ENCODE measurements around the gene CHRNA9.

- TF ChIP-seq CTCF (IDR thresholded peaks at IDR 0.05): no peak
- no peak for TF ChIP-seq REST (IDR thresholded peaks at IDR 0.05; ENCODE audit: insufficient read depth in 1 of 2, low read depth in 2 of 2, low read length in 1 of 2)
- TF ChIP-seq POLR2AphosphoS5 (IDR thresholded peaks at IDR 0.05; ENCODE audit: low read depth, low read length): no peak; the same call in 1 of the 2 replicates
- no peak for TF ChIP-seq SIN3A (IDR thresholded peaks at IDR 0.05; ENCODE audit: borderline replicate concordance, insufficient read depth, low read depth, low read length)
Measured at GRCh38 chr4:40395908-40396793, 61.0 kb downstream of the CHRNA9 start.
